Bronchus fibroblast of lung (primary cell): ENCODE results near the gene RPL12. TPM values are rescaled to one million over a fixed set of nuclear protein-coding genes. Genes with fewer than 3 reads are reported as not detected.

ENCODE experiments used
- total RNA-seq: library from RNA; depleted of rRNA; stranded (reverse); fragments of >200 nt; gene quantifications from 2 replicates; pipeline ENCODE4 v1.2.3, GENCODE V29; 2015

RPL12 gene
- total RNA-seq: 2,992 and 2,996 TPM in 2 replicates

GRCh38 chr9:127450830-127451607 lies at the start of gene RPL12, which contains the start of gene LRSAM1:
Gene RPL12, minus strand, starts transcription at chr9:127451406. Its CDS starts 89 bp downstream, at chr9:127451317.
Gene LRSAM1, plus strand, starts transcription at chr9:127451510. Its CDS starts 3,018 bp downstream, at chr9:127454528.

GRCh38 chr9:127423934-127424675 lies 27.1 kb downstream of the RPL12 start, which contains the start of gene ZNF79:
Gene ZNF79, plus strand, starts transcription at chr9:127424382. Its CDS starts 406 bp downstream, at chr9:127424788.

Other genes with a start within 250 kb of the RPL12 start
- 2.4 TPM in 2 replicates for gene GARNL3, start 186.6 kb downstream of the RPL12 start, total RNA-seq
- gene SLC2A8, start 54.2 kb downstream of the RPL12 start, total RNA-seq: 8.0 and 9.2 TPM in 2 replicates
- 3.7 and 5.4 TPM in 2 replicates for gene ZNF79, start 27.0 kb downstream of the RPL12 start, total RNA-seq
- gene LRSAM1, start 104 bp upstream of the RPL12 start, total RNA-seq: 10.7 and 16.3 TPM in 2 replicates
- 19.0 and 20.1 TPM in 2 replicates for gene STXBP1, start 160.9 kb upstream of the RPL12 start, total RNA-seq